H1 (cell line): ENCODE data around the gene ARHGEF1. TPM values are rescaled to one million over a fixed set of nuclear protein-coding genes. Genes with fewer than 3 reads are reported as not detected.

Source experiments
- CHD2 ChIP-seq: IDR thresholded peaks from 2 replicates; pipeline ENCODE4 v1.6.1; 2012; ENCODE audit warnings: low read length, improper control_type of control experiment
- E2F6 ChIP-seq: IDR thresholded peaks from 2 replicates; pipeline ENCODE4 v1.6.1; 2012; ENCODE audit warnings: inconsistent platforms
- KDM4A ChIP-seq: IDR thresholded peaks from one replicate; pipeline ENCODE4 v1.7.1; 2012; ENCODE audit warnings: low read depth, mild to moderate bottlenecking, moderate library complexity, low read length, inconsistent platforms; ENCODE audit not compliant: severe bottlenecking
- SAP30 ChIP-seq: fragments of 300-600 bp; sonication (generic); IDR thresholded peaks from 2 replicates; pipeline ENCODE4 v1.7.1; 2012; ENCODE audit warnings: low read length, moderate library complexity, mild to moderate bottlenecking, inconsistent platforms; ENCODE audit not compliant: insufficient read depth, insufficient replicate concordance
- SIRT6 ChIP-seq: IDR thresholded peaks from one replicate; pipeline ENCODE4 v1.7.1; 2012; ENCODE audit warnings: low read length, inconsistent platforms
- SIX5 ChIP-seq: IDR thresholded peaks from 2 replicates; pipeline ENCODE4 v1.6.1; 2011; ENCODE audit warnings: mild to moderate bottlenecking, low read depth, low read length
- ZNF274 ChIP-seq: IDR thresholded peaks from 2 replicates; pipeline ENCODE4 v1.7.0; 2012; ENCODE audit warnings: low read length, borderline replicate concordance; ENCODE audit errors: extremely low read depth
- polyA plus RNA-seq, 7 experiments: library from polyadenylated mRNA; depleted of rRNA in 3 of 7; stranded (reverse) in 5 of 7; unstranded in 2 of 7; fragments of >200 nt in 5 of 7; fragments of 200-250 nt in 2 of 7; gene quantifications; 1 replicate in 5 of 7; 2 replicates in 1 of 7; 4 replicates in 1 of 7; pipeline versions ENCODE4 v1.2.1 to v1.2.3, GENCODE V29; 2011 to 2013; ENCODE audit warnings: missing spikeins in 2 of 7, mixed read lengths in 2 of 7
- total RNA-seq: library from RNA; stranded (reverse); fragmentation: NEBNext Ultra II Directional; extraction: Animal tissue kit (Norgen Biotek cat#: 25700); gene quantifications from 2 replicates; pipeline ENCODE4 v1.2.1, GENCODE V29; 2021

Gene ARHGEF1
- total and polyA plus RNA-seq, 2 of the 8 experiments (the other 6 are each of a cell fraction or from before 2014, with no cell fraction given): 23.0 to 49.0 TPM

DNA sequence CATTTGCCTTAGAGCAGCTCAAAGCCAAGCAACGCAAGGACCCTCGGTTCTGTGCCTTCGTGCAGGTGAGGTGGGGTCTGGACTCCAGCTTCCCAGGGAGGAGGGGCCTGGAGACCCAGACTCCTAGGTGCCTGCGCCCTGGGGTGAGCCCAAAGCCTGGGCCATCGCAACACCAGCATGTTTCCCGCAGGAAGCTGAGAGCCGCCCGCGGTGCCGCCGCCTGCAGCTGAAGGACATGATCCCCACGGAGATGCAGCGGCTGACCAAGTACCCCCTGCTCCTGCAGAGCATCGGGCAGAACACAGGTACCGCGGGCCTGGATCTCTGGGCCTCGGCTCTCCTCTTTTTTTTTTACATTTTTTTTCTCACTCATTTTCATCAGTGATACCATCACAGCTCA lies 19.6 kb downstream of the ARHGEF1 start (continued):
- TF ChIP-seq KDM4A (no peak), SAP30 (no peak), ZNF274 (no peak), CHD2 (no peak), E2F6 (no peak), SIX5 (no peak), SIRT6 (no peak)
